HCT116 (cell line): ENCODE measurements around the gene NUCB2. TPM values are rescaled to one million over a fixed set of nuclear protein-coding genes. Genes with fewer than 3 reads are reported as not detected.
"Not testable (repeated sequence)": the region's sequence is repeated elsewhere in the genome, so short reads cannot be mapped to it uniquely, and the experiment has no call there.

Experiments
- ATAC-seq: fragments of 200-7000 bp; cut with Tn5 transposase; 2 replicates; pipeline ENCODE4 v1.9.1; 2020; ENCODE audit warnings: mild to moderate bottlenecking, moderate library complexity
- BruUV-seq: library from RNA; stranded (reverse); fragments of 400-500 nt; replicated peaks from 2 replicates; lab custom pipeline; 2021; lab: Mats Ljungman, UMichigan
- CTCF ChIA-PET: fragments of 300-600 bp; sonication (Branson Sonifier 250); formaldehyde crosslinking; loops from one replicate; lab custom pipeline; 2021; ENCODE audit warnings: antibody characterized with exemption; lab: Charles Lee
- POLR2A ChIA-PET: fragments of 300-600, 350-600 bp; sonication (Branson Sonifier 250); formaldehyde crosslinking; loops from one replicate; lab custom pipeline; 2021; ENCODE audit warnings: antibody characterized with exemption; lab: Charles Lee
- RAD21 ChIA-PET, 2 experiments: fragments of 300-600 bp; sonication (Branson Sonifier 250); formaldehyde crosslinking; loops; one replicate each; lab custom pipeline; 2023; ENCODE audit warnings: low total read pairs in 2 of 2; ENCODE audit not compliant: uncharacterized antibody in 2 of 2, unreplicated experiment in 2 of 2, low non-redundant PET in 1 of 2; lab: Charles Lee
- DNase-seq: peaks from one replicate; pipeline ENCODE4 v3.0.0-alpha.2; 2010; ENCODE audit warnings: low read depth, low spot score
- H2AFZ ChIP-seq: fragments of 200-600 bp; shearing (Covaris generic), sonication (generic); 2 replicates; pipeline ENCODE4 v1.6.1; 2017; ENCODE audit warnings: low read depth, mixed run types, mixed read lengths, antibody characterized with exemption, low read length; ENCODE audit not compliant: poor library complexity, severe bottlenecking
- H3K27ac ChIP-seq: 2 replicates; pipeline ENCODE4 v1.5.1; 2012; ENCODE audit warnings: low read depth, low read length
- H3K27me3 ChIP-seq: fragments of 200-600 bp; sonication (generic); 2 replicates; pipeline ENCODE4 v1.6.1; 2016; ENCODE audit warnings: mixed run types, low read length, mixed read lengths; ENCODE audit not compliant: insufficient read depth
- H3K36me3 ChIP-seq, 2 experiments: fragments of 200-500 bp in 1 of 2; fragments of 200-600 bp in 1 of 2; sonication (Bioruptor generic) in 1 of 2; sonication (generic) in 1 of 2; 2 replicates each; pipeline versions ENCODE4 v1.5.1 to v1.6.1; 2014 to 2016; ENCODE audit warnings: low read length in 2 of 2, inconsistent platforms in 1 of 2, mixed read lengths in 1 of 2, mixed run types in 1 of 2; ENCODE audit not compliant: insufficient read depth in 2 of 2, control insufficient read depth in 1 of 2
- H3K4me1 ChIP-seq, 2 experiments: fragments of 200-600 bp in 1 of 2; sonication (generic) in 1 of 2; 2 replicates each; pipeline versions ENCODE4 v1.5.1 to v1.6.1; 2012 to 2017; ENCODE audit warnings: low read length in 2 of 2, inconsistent platforms in 1 of 2, mild to moderate bottlenecking in 1 of 2, mixed read lengths in 1 of 2, mixed run types in 1 of 2, moderate library complexity in 1 of 2; ENCODE audit not compliant: insufficient read depth in 2 of 2, control insufficient read depth in 1 of 2
- H3K4me2 ChIP-seq: fragments of 200-600 bp; sonication (generic); 2 replicates; pipeline ENCODE4 v1.6.1; 2017; ENCODE audit warnings: mixed run types, low read length, mixed read lengths
- H3K4me3 ChIP-seq, 2 experiments: fragments of 200-600 bp in 1 of 2; sonication (generic) in 1 of 2; replicated peaks in 1 of 2; 2 replicates each; pipeline ENCODE4 v1.5.1; 2011 to 2016; ENCODE audit warnings: low read length in 2 of 2, control low read depth in 1 of 2, low read depth in 1 of 2, mild to moderate bottlenecking in 1 of 2, mixed read lengths in 1 of 2, mixed run types in 1 of 2
- H3K79me2 ChIP-seq: fragments of 200-600 bp; sonication (generic); 2 replicates; pipeline ENCODE4 v1.6.1; 2017; ENCODE audit warnings: mild to moderate bottlenecking, mixed run types, low read length, moderate library complexity, mixed read lengths; ENCODE audit not compliant: insufficient read depth
- H3K9ac ChIP-seq: fragments of 200-600 bp; sonication (generic); 2 replicates; pipeline ENCODE4 v1.6.1; 2016; ENCODE audit warnings: low read length, mixed read lengths
- H3K9me2 ChIP-seq: fragments of 200-600 bp; sonication (generic), shearing (Covaris generic); 2 replicates; pipeline ENCODE4 v1.6.1; 2017; ENCODE audit warnings: mixed run types, mild to moderate bottlenecking, moderate library complexity; ENCODE audit not compliant: insufficient read depth
- H3K9me3 ChIP-seq, 2 experiments: fragments of 200-500 bp in 1 of 2; fragments of 200-600 bp in 1 of 2; sonication (Bioruptor generic) in 1 of 2; sonication (generic) in 1 of 2; 2 replicates each; pipeline ENCODE4 v1.6.1; 2014 to 2017; ENCODE audit warnings: low read length in 2 of 2, mixed read lengths in 2 of 2, inconsistent platforms in 1 of 2, low read depth in 1 of 2, mild to moderate bottlenecking in 1 of 2, mixed run types in 1 of 2, moderate library complexity in 1 of 2; ENCODE audit not compliant: control insufficient read depth in 1 of 2, insufficient read depth in 1 of 2
- H4K20me1 ChIP-seq: fragments of 200-600 bp; sonication (generic), shearing (Covaris generic); 2 replicates; pipeline ENCODE4 v1.6.1; 2017; ENCODE audit warnings: mixed run types, mild to moderate bottlenecking, moderate library complexity; ENCODE audit not compliant: insufficient read depth
- CBX3 ChIP-seq: IDR thresholded peaks from 2 replicates; pipeline ENCODE4 v1.6.1; 2012; ENCODE audit warnings: low read depth
- CEBPB ChIP-seq: IDR thresholded peaks from 2 replicates; pipeline ENCODE4 v1.6.1; 2012; ENCODE audit warnings: low read depth
- ELF1 ChIP-seq: IDR thresholded peaks from 2 replicates; pipeline ENCODE4 v1.6.1; 2012; ENCODE audit warnings: low read depth, borderline replicate concordance
- FOSL1 ChIP-seq: IDR thresholded peaks from 2 replicates; pipeline ENCODE4 v1.6.1; 2012; ENCODE audit warnings: low read depth
- POLR2AphosphoS5 ChIP-seq: IDR thresholded peaks from 2 replicates; pipeline ENCODE4 v1.6.1; 2011; ENCODE audit warnings: mild to moderate bottlenecking, low read depth, low read length, moderate library complexity
- SRF ChIP-seq: IDR thresholded peaks from 2 replicates; pipeline ENCODE4 v1.6.1; 2012; ENCODE audit warnings: low read depth
- TCF7L2 ChIP-seq: IDR thresholded peaks from 2 replicates; pipeline ENCODE4 v1.7.0; 2011; ENCODE audit warnings: borderline replicate concordance, inconsistent platforms; ENCODE audit not compliant: insufficient read depth, insufficient read length; ENCODE audit errors: extremely low read depth
- ZBTB33 ChIP-seq: IDR thresholded peaks from 2 replicates; pipeline ENCODE4 v1.6.1; 2011; ENCODE audit warnings: mild to moderate bottlenecking, low read length, moderate library complexity; ENCODE audit not compliant: insufficient replicate concordance; ENCODE audit errors: extremely low read depth
- ZFX ChIP-seq: fragments of 450-650 bp; IDR thresholded peaks from 2 replicates; pipeline ENCODE4 v1.6.1; 2017
- intact Hi-C: fragments of 100-400 bp; cut with micrococcal nuclease; formaldehyde crosslinking; loops from 2 replicates; pipeline ENCODE4 v1.10.0; 2022
- total RNA-seq: library from RNA; stranded (reverse); gene quantifications from one replicate; pipeline ENCODE4 v1.2.1, GENCODE V29; 2021; ENCODE audit not compliant: unreplicated experiment

NUCB2 gene
- total RNA-seq, 1 experiment from 2014 or later: 40.6 TPM

GRCh38 chr11:17240780-17241179 is 35.8 kb upstream of the NUCB2 start:
- no peak overlapping the region for H3K4me3 ChIP-seq
- BruUV-seq: no TSS peak
- no peak overlapping the region for H3K4me2 ChIP-seq
- no peaks in the 10 kb centered on the region for H3K36me3 ChIP-seq
- no peaks in the 10 kb centered on the region for H3K27me3 ChIP-seq
- no peak overlapping the region for H3K9ac ChIP-seq
- no peaks in the 10 kb centered on the region for H3K9me3 ChIP-seq
- H3K27ac ChIP-seq: no peak overlapping the region
- H4K20me1 ChIP-seq: no peaks in the 10 kb centered on the region
- CTCF ChIA-PET: no interaction called here
- no peak for TF ChIP-seq POLR2AphosphoS5
- TF ChIP-seq FOSL1: no peak
- TF ChIP-seq, all 23 proteins: peak for 0
- RAD21 ChIA-PET: no interaction called here
- H3K79me2 ChIP-seq: no peaks in the 10 kb centered on the region
- no peaks in the 10 kb centered on the region for H3K4me1 ChIP-seq
- no peak overlapping the region for H2AFZ ChIP-seq
- no peaks in the 10 kb centered on the region for H3K9me2 ChIP-seq
- intact Hi-C loops: no loop called here
- POLR2A ChIA-PET: no interaction called here
- no peak for DNase-seq
- no peak for ATAC-seq

GRCh38 chr11:17242954-17243353 is 33.6 kb upstream of the NUCB2 start:
- H4K20me1 ChIP-seq, DNase-seq, H3K4me1 ChIP-seq, H3K27ac ChIP-seq, H3K36me3 ChIP-seq, BruUV-seq, H3K9me3 ChIP-seq, H3K9me2 ChIP-seq, H3K4me2 ChIP-seq, H3K79me2 ChIP-seq, POLR2A ChIA-PET, H3K9ac ChIP-seq, H2AFZ ChIP-seq, ATAC-seq, RAD21 ChIA-PET, H3K4me3 ChIP-seq, H3K27me3 ChIP-seq: not testable (repeated sequence)
- intact Hi-C loops: loop anchor here (1.0 kb wide), 1 partner anchor 35 kb away; no protein-coding TSS in a partner anchor
- CTCF ChIA-PET: interaction anchor here (1.9 kb wide), 1 partner anchor 13 kb away, joined by 6 read pairs; no protein-coding TSS in a partner anchor

GRCh38 chr11:17244046-17244445 is 32.5 kb upstream of the NUCB2 start:
- no peaks in the 10 kb centered on the region for H4K20me1 ChIP-seq
- H3K36me3 ChIP-seq: no peaks in the 10 kb centered on the region
- no peak overlapping the region for H3K27ac ChIP-seq
- no peaks in the 10 kb centered on the region for H3K27me3 ChIP-seq
- no peak overlapping the region for H3K4me3 ChIP-seq
- no peak for DNase-seq
- no peaks in the 10 kb centered on the region for H3K4me1 ChIP-seq
- intact Hi-C loops: no loop called here
- ATAC-seq: no peak
- H3K4me2 ChIP-seq: no peak overlapping the region
- no peak overlapping the region for H2AFZ ChIP-seq
- RAD21 ChIA-PET: no interaction called here
- CTCF ChIA-PET: no interaction called here
- no peaks in the 10 kb centered on the region for H3K79me2 ChIP-seq
- H3K9me2 ChIP-seq: no peaks in the 10 kb centered on the region
- BruUV-seq: no TSS peak
- POLR2A ChIA-PET: no interaction called here
- H3K9ac ChIP-seq: no peak overlapping the region
- no peaks in the 10 kb centered on the region for H3K9me3 ChIP-seq
- TF ChIP-seq TCF7L2 (no peak), CEBPB (no peak), SRF (no peak), ZBTB33 (no peak), ELF1 (no peak), ZFX (no peak), CBX3 (no peak)
